ENCODE results near the gene XPA.
A peak's percentile ranks its signal among the peaks of the same experiment; 100 is the strongest.

DNA sequence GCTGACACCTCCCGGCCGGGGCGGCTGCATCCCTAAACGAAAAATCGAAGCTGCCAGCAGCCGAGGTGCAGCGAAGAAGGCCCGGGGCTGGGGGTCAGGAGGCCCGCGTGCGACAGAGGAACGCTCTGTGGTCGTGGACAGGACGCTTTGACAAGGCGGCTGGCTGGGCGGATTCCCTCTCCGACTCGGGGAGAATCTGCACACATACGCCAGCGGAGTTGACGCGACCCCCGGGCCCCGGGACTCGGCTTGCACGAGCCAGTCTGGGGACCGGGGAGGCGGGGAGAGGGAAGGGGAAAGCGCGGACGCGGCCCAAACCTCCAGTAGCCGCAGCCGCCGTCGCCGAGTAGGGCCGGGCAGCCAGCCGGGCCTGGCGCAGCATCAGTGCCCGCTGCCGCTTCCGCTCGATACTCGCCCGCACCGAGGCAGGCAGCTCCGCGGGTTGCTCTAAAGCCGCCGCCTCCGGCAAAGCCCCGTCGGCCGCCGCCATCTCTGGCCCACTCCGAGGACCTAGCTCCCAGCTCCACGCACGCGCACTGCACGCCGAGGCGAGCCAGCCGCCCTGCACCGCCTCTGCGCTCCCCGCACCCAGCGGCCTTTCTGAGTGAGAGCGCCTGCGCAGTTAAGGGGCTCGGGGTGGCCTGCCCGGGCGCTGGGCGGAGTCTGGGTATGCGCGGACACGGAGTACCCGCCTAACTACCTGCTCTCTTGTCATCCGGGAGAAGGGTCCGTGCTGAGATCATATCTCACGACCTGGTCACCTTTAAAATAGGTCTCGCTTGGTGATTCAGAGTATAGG, at the start of gene XPA:
- no peak for TF ChIP-seq TEAD4 (CRISPR knock-in tag; IDR thresholded peaks at IDR 0.05)
- TF ChIP-seq, protein P1, sequence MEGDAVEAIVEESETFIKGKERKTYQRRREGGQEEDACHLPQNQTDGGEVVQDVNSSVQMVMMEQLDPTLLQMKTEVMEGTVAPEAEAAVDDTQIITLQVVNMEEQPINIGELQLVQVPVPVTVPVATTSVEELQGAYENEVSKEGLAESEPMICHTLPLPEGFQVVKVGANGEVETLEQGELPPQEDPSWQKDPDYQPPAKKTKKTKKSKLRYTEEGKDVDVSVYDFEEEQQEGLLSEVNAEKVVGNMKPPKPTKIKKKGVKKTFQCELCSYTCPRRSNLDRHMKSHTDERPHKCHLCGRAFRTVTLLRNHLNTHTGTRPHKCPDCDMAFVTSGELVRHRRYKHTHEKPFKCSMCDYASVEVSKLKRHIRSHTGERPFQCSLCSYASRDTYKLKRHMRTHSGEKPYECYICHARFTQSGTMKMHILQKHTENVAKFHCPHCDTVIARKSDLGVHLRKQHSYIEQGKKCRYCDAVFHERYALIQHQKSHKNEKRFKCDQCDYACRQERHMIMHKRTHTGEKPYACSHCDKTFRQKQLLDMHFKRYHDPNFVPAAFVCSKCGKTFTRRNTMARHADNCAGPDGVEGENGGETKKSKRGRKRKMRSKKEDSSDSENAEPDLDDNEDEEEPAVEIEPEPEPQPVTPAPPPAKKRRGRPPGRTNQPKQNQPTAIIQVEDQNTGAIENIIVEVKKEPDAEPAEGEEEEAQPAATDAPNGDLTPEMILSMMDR (IDR thresholded peaks at IDR 0.05), result no peak
- no peak for TF ChIP-seq SOX15 (CRISPR knock-in tag; IDR thresholded peaks at IDR 0.05)
- TF ChIP-seq, protein P2, sequence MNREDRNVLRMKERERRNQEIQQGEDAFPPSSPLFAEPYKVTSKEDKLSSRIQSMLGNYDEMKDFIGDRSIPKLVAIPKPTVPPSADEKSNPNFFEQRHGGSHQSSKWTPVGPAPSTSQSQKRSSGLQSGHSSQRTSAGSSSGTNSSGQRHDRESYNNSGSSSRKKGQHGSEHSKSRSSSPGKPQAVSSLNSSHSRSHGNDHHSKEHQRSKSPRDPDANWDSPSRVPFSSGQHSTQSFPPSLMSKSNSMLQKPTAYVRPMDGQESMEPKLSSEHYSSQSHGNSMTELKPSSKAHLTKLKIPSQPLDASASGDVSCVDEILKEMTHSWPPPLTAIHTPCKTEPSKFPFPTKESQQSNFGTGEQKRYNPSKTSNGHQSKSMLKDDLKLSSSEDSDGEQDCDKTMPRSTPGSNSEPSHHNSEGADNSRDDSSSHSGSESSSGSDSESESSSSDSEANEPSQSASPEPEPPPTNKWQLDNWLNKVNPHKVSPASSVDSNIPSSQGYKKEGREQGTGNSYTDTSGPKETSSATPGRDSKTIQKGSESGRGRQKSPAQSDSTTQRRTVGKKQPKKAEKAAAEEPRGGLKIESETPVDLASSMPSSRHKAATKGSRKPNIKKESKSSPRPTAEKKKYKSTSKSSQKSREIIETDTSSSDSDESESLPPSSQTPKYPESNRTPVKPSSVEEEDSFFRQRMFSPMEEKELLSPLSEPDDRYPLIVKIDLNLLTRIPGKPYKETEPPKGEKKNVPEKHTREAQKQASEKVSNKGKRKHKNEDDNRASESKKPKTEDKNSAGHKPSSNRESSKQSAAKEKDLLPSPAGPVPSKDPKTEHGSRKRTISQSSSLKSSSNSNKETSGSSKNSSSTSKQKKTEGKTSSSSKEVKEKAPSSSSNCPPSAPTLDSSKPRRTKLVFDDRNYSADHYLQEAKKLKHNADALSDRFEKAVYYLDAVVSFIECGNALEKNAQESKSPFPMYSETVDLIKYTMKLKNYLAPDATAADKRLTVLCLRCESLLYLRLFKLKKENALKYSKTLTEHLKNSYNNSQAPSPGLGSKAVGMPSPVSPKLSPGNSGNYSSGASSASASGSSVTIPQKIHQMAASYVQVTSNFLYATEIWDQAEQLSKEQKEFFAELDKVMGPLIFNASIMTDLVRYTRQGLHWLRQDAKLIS (CRISPR knock-in tag; IDR thresholded peaks at IDR 0.05; ENCODE audit: borderline replicate concordance), result no peak
- no peak for TF ChIP-seq FOXJ3 (CRISPR knock-in tag; IDR thresholded peaks at IDR 0.05; ENCODE audit: borderline replicate concordance)
- TF ChIP-seq TCF7 (CRISPR knock-in tag; IDR thresholded peaks at IDR 0.05; ENCODE audit: low read depth), result no peak
- TF ChIP-seq ATF1 (CRISPR knock-in tag; IDR thresholded peaks at IDR 0.05), result peak; percentile 48; the same call in 1 of the 2 replicates
- no peak for TF ChIP-seq CBFB (CRISPR knock-in tag; IDR thresholded peaks at IDR 0.05; ENCODE audit: low read depth)

Measured in WTC11 (cell line).